Stomach (tissue), 9 donors: ENCODE results near the gene ZNF768. TPM values are rescaled to one million over a fixed set of nuclear protein-coding genes. Genes with fewer than 3 reads are reported as not detected.

Source experiments
- DNase-seq, 2 donors: peaks; one replicate each; pipeline versions ENCODE4 v3.0.0 to v3.0.0-alpha.2; 2013 to 2019
- H3K27ac ChIP-seq, 5 donors: fragments of 200-600 bp in 4 of 5; sonication (generic) in 4 of 5; one replicate each; pipeline ENCODE4 v1.5.1; 2013 to 2019; ENCODE audit warnings: mild to moderate bottlenecking in 1 of 5, moderate library complexity in 1 of 5
- H3K27me3 ChIP-seq, 3 donors: fragments of 200-600 bp; sonication (generic); one replicate each; pipeline ENCODE4 v1.5.1; 2017 to 2019; ENCODE audit warnings: mixed run types in 1 of 3
- H3K36me3 ChIP-seq, 4 donors: fragments of 200-600 bp; sonication (generic); 1 replicate in 3 of 4; 2 replicates in 1 of 4; pipeline ENCODE4 v1.5.1; 2016 to 2019
- H3K4me1 ChIP-seq, 4 donors: fragments of 200-600 bp; sonication (generic); one replicate each; pipeline ENCODE4 v1.5.1; 2016 to 2019
- H3K4me3 ChIP-seq, 4 donors: fragments of 200-600 bp; sonication (generic) in 3 of 4; one replicate each; pipeline ENCODE4 v1.5.1; 2016 to 2019; ENCODE audit warnings: mild to moderate bottlenecking in 1 of 4
- H3K9me3 ChIP-seq, 4 donors: fragments of 200-600 bp; sonication (generic); one replicate each; pipeline ENCODE4 v1.5.1; 2016 to 2019
- EP300 ChIP-seq: sonication (generic); formaldehyde crosslinking; IDR thresholded peaks from one replicate; pipeline ENCODE4 v1.6.1; 2017; ENCODE audit warnings: antibody characterized with exemption
- POLR2A ChIP-seq, 4 donors: fragments of 450-650 bp; IDR thresholded peaks; one replicate each; pipeline ENCODE4 v1.6.1; 2016; ENCODE audit warnings: antibody characterized with exemption in 4 of 4, control low read depth in 2 of 4, mild to moderate bottlenecking in 1 of 4, moderate library complexity in 1 of 4
- POLR2AphosphoS5 ChIP-seq, 3 donors: sonication (generic); formaldehyde crosslinking; IDR thresholded peaks; one replicate each; pipeline ENCODE4 v1.6.1; 2016; ENCODE audit warnings: antibody characterized with exemption in 3 of 3
- WGBS, 5 donors: extraction: QIAGEN DNeasy Blood & Tissue Kit in 3 of 5; methylation state at CpG; one replicate each; pipeline versions ENCODE4 v1.1.5 to v1.1.7; 2013 to 2018; 5-methylcytosine and 5-hydroxymethylcytosine counted together
- intact Hi-C: fragments of 100-400 bp; cut with DNase I; formaldehyde crosslinking; loops from one replicate; pipeline ENCODE4 v1.15.1; 2023; ENCODE audit warnings: low total_unique reads
- polyA plus RNA-seq, 3 donors: library from polyadenylated mRNA; stranded (reverse); fragments of 200-250 nt; gene quantifications; one replicate each; pipeline ENCODE4 v1.2.3, GENCODE V29; 2013
- total RNA-seq, 5 donors: library from RNA; depleted of rRNA; stranded (reverse); fragments of >200 nt; gene quantifications; one replicate each; pipeline versions ENCODE4 v1.1.0 to v1.2.3, GENCODE V29; 2014 to 2016
- TF ChIP-seq, protein P1 (sequence below), 7 experiments: fragments of 450-650 bp in 4 of 7; fragments of 200-600 bp in 3 of 7; sonication (generic) in 3 of 7; IDR thresholded peaks; one replicate each; pipeline ENCODE4 v1.5.1; 2016 to 2019; ENCODE audit warnings: antibody characterized with exemption in 7 of 7, control low read depth in 2 of 7, mild to moderate bottlenecking in 1 of 7
- donor health status: healthy with polysubstance abuse.
- donor health status: Bipolar disorder and iron deficiency.
- donor health status: healthy.

ZNF768 gene
- total and polyA plus RNA-seq, 8 donors: 11.9 to 75.0 (median 31.3) TPM

DNA sequence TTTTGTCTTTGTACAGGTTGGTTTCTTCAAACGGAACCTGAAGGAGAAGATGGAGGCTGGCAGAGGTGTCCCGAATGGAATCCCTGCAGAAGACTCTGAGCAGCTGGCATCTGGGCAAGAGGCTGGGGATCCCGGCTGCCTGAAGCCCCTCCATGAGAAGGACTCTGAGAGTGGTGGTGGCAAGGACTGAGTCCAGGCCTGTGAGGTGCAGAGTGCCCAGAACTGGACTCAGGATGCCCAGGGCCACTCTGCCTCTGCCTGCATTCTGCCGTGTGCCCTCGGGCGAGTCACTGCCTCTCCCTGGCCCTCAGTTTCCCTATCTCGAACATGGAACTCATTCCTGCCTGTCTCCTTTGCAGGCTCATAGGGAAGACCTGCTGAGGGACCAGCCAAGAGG, 4.9 kb downstream of the ZNF768 start:
- Histone ChIP-seq H3K27ac (no peak overlapping the region), H3K4me3 (no peak overlapping the region), H3K36me3 (peaks cover 0 to 52% (median 19%) of the 10 kb centered on the region in 4 donors), H3K9me3 (no peaks in the 10 kb centered on the region), H3K4me1 (peaks cover 6 to 32% (median 18%) of the 10 kb centered on the region in 4 donors), H3K27me3 (no peaks in the 10 kb centered on the region)
- TF ChIP-seq, protein P1, sequence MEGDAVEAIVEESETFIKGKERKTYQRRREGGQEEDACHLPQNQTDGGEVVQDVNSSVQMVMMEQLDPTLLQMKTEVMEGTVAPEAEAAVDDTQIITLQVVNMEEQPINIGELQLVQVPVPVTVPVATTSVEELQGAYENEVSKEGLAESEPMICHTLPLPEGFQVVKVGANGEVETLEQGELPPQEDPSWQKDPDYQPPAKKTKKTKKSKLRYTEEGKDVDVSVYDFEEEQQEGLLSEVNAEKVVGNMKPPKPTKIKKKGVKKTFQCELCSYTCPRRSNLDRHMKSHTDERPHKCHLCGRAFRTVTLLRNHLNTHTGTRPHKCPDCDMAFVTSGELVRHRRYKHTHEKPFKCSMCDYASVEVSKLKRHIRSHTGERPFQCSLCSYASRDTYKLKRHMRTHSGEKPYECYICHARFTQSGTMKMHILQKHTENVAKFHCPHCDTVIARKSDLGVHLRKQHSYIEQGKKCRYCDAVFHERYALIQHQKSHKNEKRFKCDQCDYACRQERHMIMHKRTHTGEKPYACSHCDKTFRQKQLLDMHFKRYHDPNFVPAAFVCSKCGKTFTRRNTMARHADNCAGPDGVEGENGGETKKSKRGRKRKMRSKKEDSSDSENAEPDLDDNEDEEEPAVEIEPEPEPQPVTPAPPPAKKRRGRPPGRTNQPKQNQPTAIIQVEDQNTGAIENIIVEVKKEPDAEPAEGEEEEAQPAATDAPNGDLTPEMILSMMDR (IDR thresholded peaks at IDR 0.05): no peak
- no peak for TF ChIP-seq POLR2AphosphoS5 (IDR thresholded peaks at IDR 0.05)
- TF ChIP-seq POLR2A (IDR thresholded peaks at IDR 0.05): no peak
- TF ChIP-seq EP300: no peak
- DNase-seq: no peak
- WGBS, 5 donors: 84 to 91% (median 89%) methylated on average over 6 to 7 of the region's 7 CpGs
- intact Hi-C loops: loop anchor here (10.0 kb wide), 1 partner anchor 87 kb away; the partner anchor contains the start of gene DCTPP1

DNA sequence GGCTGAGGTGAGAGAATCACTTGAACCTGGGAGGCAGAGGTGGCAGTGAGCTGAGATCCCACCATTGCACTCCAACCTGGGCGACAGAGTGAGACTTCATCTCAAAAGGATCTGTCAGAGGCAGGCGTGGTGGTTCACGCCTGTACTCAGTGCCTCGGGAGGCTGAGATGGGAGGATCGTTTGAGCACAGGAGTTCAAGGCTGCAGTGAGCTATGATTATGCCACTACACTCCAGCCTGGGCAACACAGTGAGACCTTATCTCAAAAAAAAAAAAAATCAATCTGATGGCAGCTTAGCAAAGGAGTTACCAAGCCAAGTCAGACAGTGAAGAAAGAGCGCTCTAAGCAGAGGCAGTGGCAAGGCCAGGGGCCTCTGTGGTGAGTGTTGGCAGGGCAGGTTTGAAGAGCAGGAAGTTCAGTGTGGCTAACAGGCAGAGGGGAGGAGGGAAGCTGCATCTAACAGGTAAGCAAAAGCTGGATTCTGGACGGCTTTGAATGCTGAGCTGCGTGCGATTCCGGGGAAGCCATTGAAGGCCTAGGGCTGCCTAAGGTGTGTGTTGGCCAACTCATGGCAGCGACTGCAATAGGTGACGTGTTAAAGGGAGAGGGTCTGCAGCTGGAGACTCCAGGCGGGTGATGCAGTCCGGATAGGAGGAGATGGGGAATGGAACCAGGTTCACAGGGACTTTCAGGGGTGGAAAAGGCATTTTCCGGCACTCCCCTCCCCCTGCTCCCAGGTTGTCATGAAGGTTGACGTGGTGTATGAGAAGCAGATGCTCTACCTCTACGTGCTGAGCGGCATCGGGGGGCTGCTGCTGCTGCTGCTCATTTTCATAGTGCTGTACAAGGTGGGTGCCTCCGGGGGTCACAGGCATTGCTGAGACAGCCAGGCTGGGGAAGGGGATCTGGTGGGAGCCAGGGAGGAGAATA, 7.0 kb downstream of the ZNF768 start:
- no peaks in the 10 kb centered on the region for H3K9me3 ChIP-seq
- H3K27ac ChIP-seq: no peak overlapping the region
- H3K27me3 ChIP-seq: no peaks in the 10 kb centered on the region
- H3K36me3 ChIP-seq: peaks cover 0 to 52% (median 12%) of the 10 kb centered on the region in 4 donors
- peaks cover 0 to 15% (median 5%) of the 10 kb centered on the region in 4 donors for H3K4me1 ChIP-seq
- 85 to 89% (median 87%) methylated on average over 20 of the region's 20 CpGs for WGBS, 5 donors
- DNase-seq: no peak
- H3K4me3 ChIP-seq: no peak overlapping the region
- TF ChIP-seq EP300: no peak
- TF ChIP-seq POLR2AphosphoS5 (IDR thresholded peaks at IDR 0.05): no peak
- no peak for TF ChIP-seq POLR2A (IDR thresholded peaks at IDR 0.05)
- TF ChIP-seq, protein P1 (IDR thresholded peaks at IDR 0.05): no peak
- intact Hi-C loops: loop anchor here (10.0 kb wide), 1 partner anchor 85 kb away; the partner anchor contains the start of gene DCTPP1

DNA sequence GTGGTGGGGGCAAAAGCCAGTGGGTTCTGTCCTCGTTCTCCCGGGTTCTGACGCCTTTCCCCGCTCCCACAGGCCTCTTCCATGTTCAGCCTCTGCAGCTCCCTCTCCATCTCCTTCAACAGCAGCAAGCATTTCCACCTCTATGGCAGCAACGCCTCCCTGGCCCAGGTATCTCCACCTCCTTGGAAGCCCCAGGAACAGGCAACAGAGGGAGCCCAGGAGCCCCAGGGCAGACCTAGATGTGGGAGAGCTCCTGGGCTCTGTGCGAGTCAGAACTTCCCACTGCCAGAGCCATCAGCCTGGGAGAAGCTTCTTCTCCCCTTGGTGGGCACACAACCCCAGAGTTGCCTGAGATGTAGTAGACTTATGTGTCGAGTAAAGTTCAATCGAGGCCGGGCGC, 7.8 kb downstream of the ZNF768 start:
- Histone ChIP-seq H3K27me3 (no peaks in the 10 kb centered on the region), H3K9me3 (no peaks in the 10 kb centered on the region), H3K36me3 (peaks cover 0 to 51% (median 10%) of the 10 kb centered on the region in 4 donors), H3K27ac (no peak overlapping the region), H3K4me3 (no peak overlapping the region), H3K4me1 (peaks cover 0 to 7% (median 0%) of the 10 kb centered on the region in 4 donors)
- intact Hi-C loops: no loop called here
- no peak for TF ChIP-seq POLR2AphosphoS5 (IDR thresholded peaks at IDR 0.05)
- DNase-seq: no peak
- WGBS, 5 donors: 87 to 90% (median 89%) methylated on average over 7 to 10 of the region's 10 CpGs

DNA sequence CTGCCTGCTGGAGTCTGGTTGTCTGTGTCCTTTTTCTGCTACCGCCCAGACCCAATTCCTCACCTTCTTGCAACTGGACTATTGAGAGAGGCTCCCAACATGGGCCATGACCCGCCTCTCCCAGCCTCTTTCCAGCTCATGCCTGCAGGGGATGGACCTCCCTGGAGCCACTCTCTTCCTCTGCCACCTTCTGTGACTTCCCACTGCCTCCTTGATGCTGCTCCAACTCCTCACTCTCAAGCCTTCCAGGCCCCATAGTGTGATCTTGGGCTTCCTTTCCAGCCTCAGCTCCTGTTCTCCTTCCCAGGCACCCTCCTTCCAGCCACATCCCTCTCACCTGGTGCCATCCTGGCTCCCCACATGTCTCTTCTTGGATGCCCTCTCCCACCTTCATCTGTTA, 11.1 kb downstream of the ZNF768 start:
- H3K4me1 ChIP-seq: no peaks in the 10 kb centered on the region
- TF ChIP-seq EP300 (no peak), POLR2A (IDR thresholded peaks at IDR 0.05) (no peak), POLR2AphosphoS5 (IDR thresholded peaks at IDR 0.05) (no peak)
- TF ChIP-seq, protein P1 (IDR thresholded peaks at IDR 0.05): no peak
- DNase-seq: no peak
- H3K27me3 ChIP-seq: no peaks in the 10 kb centered on the region
- H3K9me3 ChIP-seq: no peaks in the 10 kb centered on the region
- H3K36me3 ChIP-seq: peaks cover 0 to 82% (median 10%) of the 10 kb centered on the region in 4 donors
- H3K27ac ChIP-seq: no peak overlapping the region
- no peak overlapping the region for H3K4me3 ChIP-seq
- intact Hi-C loops: no loop called here
- 89 to 100% (median 91%) methylated on average over 2 of the region's 2 CpGs for WGBS, 5 donors
